ENCODE results near the gene SLC34A3. TPM values are rescaled to one million over a fixed set of nuclear protein-coding genes. Genes with fewer than 3 reads are reported as not detected.
A peak's percentile ranks its signal among the peaks of the same experiment; 100 is the strongest.

SLC34A3 gene
- total RNA-seq, 4 donors from 2014 or later = 0.33 TPM; not detected in 3

- Histone ChIP-seq H3K27me3 (no peaks in the 10 kb centered on the region), H3K27ac (no peak overlapping the region), H3K36me3 (peaks cover 17 to 23% of the 10 kb centered on the region in 2 donors), H3K4me1 (peaks cover 14 to 26% of the 10 kb centered on the region in 2 donors), H3K4me3 (replicated peaks in 1 of 3) (no peak overlapping the region), H3K9me3 (no peaks in the 10 kb centered on the region)
- no peak for DNase-seq
- 45 to 48% methylated on average over 3 of the region's 3 CpGs for WGBS, 2 donors
- no peak for TF ChIP-seq CTCF (IDR thresholded peaks at IDR 0.05)
- TF ChIP-seq POLR2A (IDR thresholded peaks at IDR 0.05) = no peak
- intact Hi-C loops (cut with DNase I) = no loop called here
Measured at GRCh38 chr9:137271696-137272076, 41.0 kb downstream of the SLC34A3 start.

- TF ChIP-seq POLR2A (IDR thresholded peaks at IDR 0.05) (no peak), CTCF (IDR thresholded peaks at IDR 0.05) (no peak)
- intact Hi-C loops (cut with DNase I) = no loop called here
- Histone ChIP-seq H3K4me1 (peaks cover 22 to 34% of the 10 kb centered on the region in 2 donors), H3K36me3 (peaks cover 11 to 19% of the 10 kb centered on the region in 2 donors), H3K27ac (no peak overlapping the region), H3K27me3 (no peaks in the 10 kb centered on the region), H3K4me3 (replicated peaks in 1 of 3) (no peak overlapping the region), H3K9me3 (no peaks in the 10 kb centered on the region)
- 89 to 92% methylated on average over 3 to 27 of the region's 39 CpGs for WGBS, 2 donors
- DNase-seq = no peak
Measured at GRCh38 chr9:137272241-137273094, 41.8 kb downstream of the SLC34A3 start.

GRCh38 chr9:137273095-137273490 is 42.4 kb downstream of the SLC34A3 start:
- 92 to 95% methylated on average over 9 to 13 of the region's 13 CpGs for WGBS, 2 donors
- no peaks in the 10 kb centered on the region for H3K27me3 ChIP-seq
- no peak overlapping the region for H3K27ac ChIP-seq
- no peak overlapping the region for H3K4me3 ChIP-seq (replicated peaks in 1 of 3)
- H3K9me3 ChIP-seq = no peaks in the 10 kb centered on the region
- intact Hi-C loops (cut with DNase I) = no loop called here
- H3K4me1 ChIP-seq = peaks cover 29 to 40% of the 10 kb centered on the region in 2 donors
- H3K36me3 ChIP-seq = peaks cover 11 to 19% of the 10 kb centered on the region in 2 donors
- TF ChIP-seq CTCF (IDR thresholded peaks at IDR 0.05) (no peak), POLR2A (IDR thresholded peaks at IDR 0.05) (no peak)
- no peak for DNase-seq

GRCh38 chr9:137273611-137274320 is 43.1 kb downstream of the SLC34A3 start:
- Histone ChIP-seq H3K27me3 (no peaks in the 10 kb centered on the region), H3K4me3 (replicated peaks in 1 of 3) (no peak overlapping the region), H3K9me3 (no peaks in the 10 kb centered on the region), H3K36me3 (peaks cover 11 to 19% of the 10 kb centered on the region in 2 donors), H3K27ac (peak overlapping the region in 2 of 3 donors; percentile 41 to 46), H3K4me1 (peaks cover 32 to 42% of the 10 kb centered on the region in 2 donors)
- intact Hi-C loops (cut with DNase I) = no loop called here
- no peak for TF ChIP-seq POLR2A (IDR thresholded peaks at IDR 0.05)
- no peak for TF ChIP-seq CTCF (IDR thresholded peaks at IDR 0.05)
- peak in 1 of 2 donors; percentile 15 for DNase-seq
- WGBS, 2 donors = 74 to 77% methylated on average over 6 to 12 of the region's 15 CpGs

GRCh38 chr9:137275203-137275587 is 44.5 kb downstream of the SLC34A3 start:
- WGBS, 2 donors = 74 to 84% methylated on average over 10 of the region's 10 CpGs
- peak overlapping the region in 2 of 3 donors; percentile 30 to 72 for H3K27ac ChIP-seq
- no peak overlapping the region for H3K4me3 ChIP-seq (replicated peaks in 1 of 3)
- no peaks in the 10 kb centered on the region for H3K27me3 ChIP-seq
- no peaks in the 10 kb centered on the region for H3K9me3 ChIP-seq
- H3K36me3 ChIP-seq = peaks cover 11 to 15% of the 10 kb centered on the region in 2 donors
- no peak for DNase-seq
- TF ChIP-seq CTCF (IDR thresholded peaks at IDR 0.05) (no peak), POLR2A (IDR thresholded peaks at IDR 0.05) (no peak)
- peaks cover 32 to 39% of the 10 kb centered on the region in 2 donors for H3K4me1 ChIP-seq
- intact Hi-C loops (cut with DNase I) = no loop called here

Data from thyroid gland (tissue), 4 donors.